Measurements from ENCODE around the gene IZUMO3.

DNA sequence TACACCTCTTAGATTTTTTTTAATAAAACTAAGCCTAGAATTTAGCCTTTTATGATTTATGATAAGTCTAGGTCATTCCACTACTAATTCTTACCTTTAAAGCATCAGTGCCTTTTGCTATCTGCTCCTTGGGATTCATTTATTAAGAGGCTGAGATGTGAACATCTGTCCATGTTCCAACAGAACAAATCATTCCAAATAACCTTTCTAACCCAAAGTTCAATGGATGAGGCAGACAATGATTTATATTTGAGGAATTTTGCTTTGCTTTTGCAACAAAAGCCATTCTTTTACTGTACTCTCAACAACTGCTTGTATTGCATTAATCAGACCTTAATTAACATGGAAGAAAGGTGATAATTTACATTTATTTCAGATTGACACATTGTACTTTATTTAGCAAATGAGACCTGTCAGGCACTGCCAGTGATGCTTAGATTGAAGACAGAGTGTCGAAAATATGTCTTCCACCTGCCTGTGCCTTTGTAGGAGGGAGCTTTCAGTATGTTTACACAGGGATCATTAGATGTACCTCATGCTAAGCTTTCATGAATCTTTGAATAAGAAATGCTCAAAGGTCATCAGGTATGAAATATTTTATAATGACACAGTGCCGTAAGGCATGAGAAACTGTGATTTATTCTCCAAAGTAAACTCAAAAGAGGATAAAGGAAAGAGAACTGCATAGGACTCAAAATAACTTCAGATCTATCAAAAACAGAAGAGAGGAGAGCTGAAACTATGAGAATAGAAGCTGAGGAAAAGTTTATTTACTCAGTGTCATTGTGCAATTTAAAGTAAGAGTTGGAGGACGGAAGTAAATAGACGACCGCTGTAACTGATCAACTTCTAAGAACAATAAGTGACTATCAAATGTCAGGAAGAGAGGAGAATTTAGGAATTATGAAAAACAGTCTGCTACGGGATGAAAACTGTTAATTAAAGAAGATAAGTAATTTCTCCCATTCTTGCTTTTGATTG, 36.7 kb upstream of the IZUMO3 start:
- TF ChIP-seq CTCF (IDR thresholded peaks at IDR 0.05 in 8 of 11, conservative IDR thresholded peaks at IDR 0.05 in 3 of 11) (no peak), POLR2A (IDR thresholded peaks at IDR 0.05) (no peak), POLR2AphosphoS5 (IDR thresholded peaks at IDR 0.05) (no peak)

Measured in spleen (tissue), 7 donors.